Astrocyte (in vitro differentiated cells and primary cell): ENCODE data around the gene PCARE. TPM values are rescaled to one million over a fixed set of nuclear protein-coding genes. Genes with fewer than 3 reads are reported as not detected.

ENCODE experiments used
- DNase-seq: peaks from one replicate; pipeline ENCODE4 v3.0.0-alpha.2; 2010; ENCODE audit warnings: low read depth
- FAIRE-seq: peaks from 2 replicates; lab custom pipeline; 2011; peaks lifted over from hg19 to GRCh38; lab: Jason Lieb, UNC
- H2AFZ ChIP-seq: 2 replicates; pipeline ENCODE4 v1.6.0; 2012; ENCODE audit warnings: low read depth, low read length, inconsistent platforms
- H3K27ac ChIP-seq: 2 replicates; pipeline ENCODE4 v1.5.1; 2011; ENCODE audit warnings: low read depth, low read length, inconsistent platforms
- H3K27me3 ChIP-seq: 2 replicates; pipeline ENCODE4 v1.6.0; 2011; ENCODE audit warnings: low read length, inconsistent platforms; ENCODE audit not compliant: insufficient read depth
- H3K36me3 ChIP-seq: 2 replicates; pipeline ENCODE4 v1.5.1; 2011; ENCODE audit warnings: low read length, inconsistent platforms; ENCODE audit not compliant: insufficient read depth
- H3K4me1 ChIP-seq: 2 replicates; pipeline ENCODE4 v1.5.1; 2011; ENCODE audit warnings: low read length, inconsistent platforms; ENCODE audit not compliant: insufficient read depth
- H3K4me2 ChIP-seq: 2 replicates; pipeline ENCODE4 v1.6.0; 2012; ENCODE audit warnings: low read length, inconsistent platforms
- H3K4me3 ChIP-seq: 2 replicates; pipeline ENCODE4 v1.5.1; 2011; ENCODE audit warnings: low read depth, mild to moderate bottlenecking, low read length, inconsistent platforms; ENCODE audit not compliant: insufficient read depth
- H3K79me2 ChIP-seq: 2 replicates; pipeline ENCODE4 v1.6.0; 2012; ENCODE audit warnings: mild to moderate bottlenecking, low read length, inconsistent platforms; ENCODE audit not compliant: insufficient read depth
- H3K9ac ChIP-seq: 2 replicates; pipeline ENCODE4 v1.6.0; 2012; ENCODE audit warnings: mild to moderate bottlenecking, low read length, inconsistent platforms
- H3K9me3 ChIP-seq: 2 replicates; pipeline ENCODE4 v1.5.1; 2012; ENCODE audit warnings: low read depth, mild to moderate bottlenecking, low read length, inconsistent platforms; ENCODE audit not compliant: insufficient read depth
- H4K20me1 ChIP-seq: 2 replicates; pipeline ENCODE4 v1.6.0; 2012; ENCODE audit warnings: low read length, inconsistent platforms; ENCODE audit not compliant: insufficient read depth
- H3K27ac Mint-ChIP-seq: one replicate; pipeline ENCODE4 v1.8.0; 2021; ENCODE audit warnings: mild to moderate bottlenecking, mixed read lengths; ENCODE audit not compliant: unreplicated experiment
- H3K27me3 Mint-ChIP-seq: one replicate; pipeline ENCODE4 v1.8.0; 2021; ENCODE audit warnings: low read depth, mixed read lengths; ENCODE audit not compliant: unreplicated experiment
- H3K36me3 Mint-ChIP-seq: one replicate; pipeline ENCODE4 v1.8.0; 2021; ENCODE audit warnings: low read depth, mixed read lengths; ENCODE audit not compliant: unreplicated experiment
- H3K4me1 Mint-ChIP-seq: one replicate; pipeline ENCODE4 v1.8.0; 2021; ENCODE audit warnings: low read depth, mixed read lengths; ENCODE audit not compliant: unreplicated experiment
- H3K4me3 Mint-ChIP-seq: one replicate; pipeline ENCODE4 v1.8.0; 2021; ENCODE audit warnings: mild to moderate bottlenecking, moderate library complexity, mixed read lengths; ENCODE audit not compliant: unreplicated experiment
- H3K9me3 Mint-ChIP-seq: one replicate; pipeline ENCODE4 v1.8.0; 2021; ENCODE audit warnings: mild to moderate bottlenecking, mixed read lengths; ENCODE audit not compliant: unreplicated experiment
- CTCF ChIP-seq: IDR thresholded peaks from 2 replicates; pipeline ENCODE4 v1.5.1; 2011; ENCODE audit warnings: low read depth, mild to moderate bottlenecking, inconsistent platforms, low read length, moderate library complexity; ENCODE audit not compliant: insufficient read depth
- EZH2 ChIP-seq: IDR thresholded peaks from 2 replicates; pipeline ENCODE4 v1.6.1; 2012; ENCODE audit warnings: mild to moderate bottlenecking, low read length, inconsistent platforms; ENCODE audit not compliant: insufficient read depth
- total RNA-seq: library from RNA; stranded (reverse); gene quantifications from 2 replicates; pipeline ENCODE4 v1.2.1, GENCODE V29; 2021

The PCARE gene
- total RNA-seq, 1 donor from 2014 or later = not detected

GRCh38 chr2:29082804-29083495 lies 8.6 kb upstream of the PCARE start:
- no peaks in the 10 kb centered on the region for H3K4me1 ChIP-seq
- H3K9me3 ChIP-seq = peaks cover 7% of the 10 kb centered on the region
- Mint-ChIP-seq H3K4me1 (no peaks in the 10 kb centered on the region), H3K4me3 (no peak overlapping the region), H3K27ac (no peak overlapping the region), H3K36me3 (no peaks in the 10 kb centered on the region), H3K27me3 (no peaks in the 10 kb centered on the region), H3K9me3 (peaks cover 4% of the 10 kb centered on the region)
- H3K27ac ChIP-seq = no peak overlapping the region
- no peak for DNase-seq
- H4K20me1 ChIP-seq = no peaks in the 10 kb centered on the region
- no peak for FAIRE-seq
- no peaks in the 10 kb centered on the region for H3K79me2 ChIP-seq
- no peak overlapping the region for H3K4me2 ChIP-seq
- H3K9ac ChIP-seq = no peak overlapping the region
- H3K4me3 ChIP-seq = no peak overlapping the region
- no peak overlapping the region for H2AFZ ChIP-seq
- H3K27me3 ChIP-seq = no peaks in the 10 kb centered on the region
- no peaks in the 10 kb centered on the region for H3K36me3 ChIP-seq
- TF ChIP-seq EZH2 (no peak), CTCF (no peak)

GRCh38 chr2:29080886-29081743 lies 6.8 kb upstream of the PCARE start:
- no peak overlapping the region for H3K4me2 ChIP-seq
- no peak overlapping the region for H3K4me3 Mint-ChIP-seq
- DNase-seq (no peak), FAIRE-seq (no peak)
- no peaks in the 10 kb centered on the region for H3K36me3 Mint-ChIP-seq
- no peak overlapping the region for H3K27ac Mint-ChIP-seq
- TF ChIP-seq EZH2 (no peak), CTCF (no peak)
- H3K79me2 ChIP-seq = no peaks in the 10 kb centered on the region
- no peaks in the 10 kb centered on the region for H3K4me1 ChIP-seq
- no peak overlapping the region for H3K9ac ChIP-seq
- H2AFZ ChIP-seq = no peak overlapping the region
- no peaks in the 10 kb centered on the region for H3K27me3 ChIP-seq
- H3K9me3 Mint-ChIP-seq = peaks cover 4% of the 10 kb centered on the region
- H4K20me1 ChIP-seq = no peaks in the 10 kb centered on the region
- no peak overlapping the region for H3K4me3 ChIP-seq
- no peaks in the 10 kb centered on the region for H3K4me1 Mint-ChIP-seq
- H3K36me3 ChIP-seq = no peaks in the 10 kb centered on the region
- H3K27me3 Mint-ChIP-seq = no peaks in the 10 kb centered on the region
- H3K27ac ChIP-seq = no peak overlapping the region
- H3K9me3 ChIP-seq = peaks cover 7% of the 10 kb centered on the region
